Measurements from ENCODE around the gene HAVCR2.
A peak's percentile ranks its signal among the peaks of the same experiment; 100 is the strongest.
"Not testable (repeated sequence)": the region's sequence is repeated elsewhere in the genome, so short reads cannot be mapped to it uniquely, and the experiment has no call there.

HAVCR2 gene

DNA sequence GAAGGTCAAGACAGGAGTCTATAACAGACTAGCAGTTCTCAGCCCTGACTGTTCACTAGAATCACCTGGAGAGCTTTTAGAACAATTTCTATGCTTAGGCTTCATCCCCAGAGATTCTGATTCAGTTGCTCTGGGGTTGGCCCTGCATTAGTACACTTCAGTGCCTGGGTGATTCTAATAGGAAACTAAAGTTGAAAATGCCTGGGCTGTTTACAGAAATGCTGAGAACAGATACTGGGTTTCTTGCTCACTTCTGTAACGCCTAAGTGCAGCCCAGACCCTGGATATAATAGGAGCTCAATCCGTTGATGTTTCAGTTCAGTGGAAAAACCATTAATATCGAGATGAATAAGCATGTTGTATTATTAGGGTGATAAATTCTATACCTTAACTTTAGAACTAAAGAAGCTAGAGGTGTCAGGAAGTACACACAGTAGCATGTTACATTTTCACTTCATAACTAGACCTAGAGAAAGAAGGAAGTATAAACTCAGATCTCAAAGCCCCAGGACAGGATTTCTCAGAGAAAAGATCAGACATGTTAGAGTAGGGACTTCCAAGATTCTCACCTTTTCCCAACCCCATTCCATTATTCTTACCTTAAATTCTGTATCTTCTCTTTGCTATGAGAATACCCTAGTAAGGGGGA lies 20.4 kb downstream of the HAVCR2 start:
- no peak for DNase-seq (ENCODE audit: low spot score)

DNA sequence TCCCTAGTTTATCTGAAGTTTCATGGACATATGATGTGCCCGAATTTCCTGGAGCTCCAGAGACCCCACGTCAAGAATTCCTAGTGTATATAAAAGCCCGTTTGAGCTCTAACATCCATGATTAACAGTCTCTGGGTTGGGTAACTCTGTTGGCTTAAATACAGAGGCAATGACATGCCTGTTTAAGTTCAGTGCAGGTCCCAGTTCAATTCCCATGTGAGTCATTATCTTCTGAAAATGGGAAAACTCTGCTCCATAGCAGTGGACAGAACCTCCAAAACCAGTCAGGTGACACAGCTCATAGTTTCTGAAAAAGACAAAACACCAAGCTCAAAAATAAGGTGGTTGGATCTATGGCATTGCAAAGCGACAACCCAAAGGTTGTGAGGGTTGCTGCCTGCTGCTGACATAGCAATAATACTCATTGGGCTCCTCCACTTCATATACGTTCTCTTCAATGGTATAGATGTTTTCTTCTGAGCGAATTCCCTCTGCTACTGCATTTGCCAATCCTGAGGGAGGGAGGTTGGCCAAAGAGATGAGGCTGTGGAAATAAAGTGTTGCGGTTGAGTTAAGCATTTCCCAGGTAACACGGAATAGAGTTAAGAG lies 22.0 kb downstream of the HAVCR2 start:
- DNase-seq (ENCODE audit: low spot score) = no peak

DNA sequence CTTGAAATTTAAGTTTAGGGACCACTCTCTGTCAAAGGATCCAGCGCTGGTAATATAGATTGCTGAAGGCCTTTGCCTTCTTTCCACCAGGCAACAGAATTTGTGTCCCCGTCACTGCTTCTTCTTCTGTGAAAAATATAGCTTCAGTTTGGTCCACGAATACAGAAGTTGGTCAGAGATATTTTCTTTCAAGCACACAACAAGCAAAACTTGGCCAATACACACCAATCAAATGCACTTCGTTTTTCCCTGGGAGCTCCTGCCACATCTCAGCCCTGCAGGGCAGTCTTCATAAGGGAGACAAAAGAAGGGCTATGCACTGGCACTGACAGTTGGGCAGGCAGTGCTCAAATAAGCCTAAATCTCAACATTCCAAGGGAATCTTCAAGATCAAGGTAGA lies 22.9 kb downstream of the HAVCR2 start:
- DNase-seq (ENCODE audit: low spot score) = no peak

DNA sequence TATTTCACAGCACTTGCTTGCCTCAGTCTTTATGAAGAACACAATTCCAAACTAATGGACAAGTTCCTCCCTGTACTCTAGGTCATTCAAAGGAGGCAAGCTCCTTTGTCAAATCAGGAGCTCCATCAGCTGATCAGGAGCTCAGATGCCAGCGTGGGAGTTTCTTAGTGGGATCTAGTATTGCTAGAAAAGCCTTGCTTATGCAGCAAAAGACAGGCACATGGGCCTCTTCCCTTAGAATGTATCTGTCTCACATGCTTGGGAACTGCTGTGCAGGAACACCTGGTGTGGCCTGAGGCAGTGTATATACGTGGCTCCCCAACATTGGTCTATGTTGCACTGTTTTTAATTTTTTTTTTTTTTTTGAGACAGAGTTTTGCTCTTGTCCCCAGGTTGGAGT lies 28.6 kb downstream of the HAVCR2 start:
- DNase-seq (ENCODE audit: low spot score) = no peak

DNA sequence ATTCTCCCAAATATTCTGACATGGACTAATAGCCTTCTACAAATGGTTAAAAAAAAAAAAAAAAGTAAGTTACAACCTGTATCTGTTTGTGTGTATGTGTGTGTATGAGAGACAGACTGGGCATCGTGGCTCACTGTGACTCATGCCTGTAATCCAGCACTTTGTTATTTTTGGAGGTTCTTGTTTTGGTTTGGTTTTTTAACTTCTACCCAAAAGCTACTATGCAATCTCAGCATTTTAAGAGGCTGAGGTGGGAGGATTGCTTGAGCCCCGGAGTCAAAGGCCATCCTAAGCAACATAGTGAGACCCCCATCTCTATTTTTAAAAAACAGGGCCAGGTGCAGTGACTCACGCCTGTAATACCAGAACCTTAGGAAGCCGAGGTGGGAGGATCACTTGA lies 32.3 kb downstream of the HAVCR2 start:
- no peak for DNase-seq (ENCODE audit: low spot score)

DNA sequence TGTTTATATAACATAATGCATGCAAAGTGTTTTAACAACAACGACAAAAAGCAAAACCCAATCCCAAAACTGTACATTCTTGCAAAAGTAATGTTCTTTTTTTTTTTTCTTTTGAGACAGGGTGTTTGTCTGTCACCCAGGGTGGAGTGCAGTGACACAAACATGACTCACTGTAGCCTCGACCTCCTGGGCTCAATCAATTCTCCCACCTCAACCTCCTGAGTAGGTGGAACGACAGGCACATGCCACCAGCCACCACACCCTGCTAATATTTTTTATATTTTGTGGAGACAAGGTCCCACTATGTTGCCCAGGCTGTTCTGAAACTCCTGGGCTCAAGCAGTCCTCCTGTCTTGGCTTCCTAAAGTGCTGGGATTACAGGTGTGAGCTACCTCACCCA lies 36.3 kb downstream of the HAVCR2 start:
- DNase-seq (ENCODE audit: low spot score) = no peak

DNA sequence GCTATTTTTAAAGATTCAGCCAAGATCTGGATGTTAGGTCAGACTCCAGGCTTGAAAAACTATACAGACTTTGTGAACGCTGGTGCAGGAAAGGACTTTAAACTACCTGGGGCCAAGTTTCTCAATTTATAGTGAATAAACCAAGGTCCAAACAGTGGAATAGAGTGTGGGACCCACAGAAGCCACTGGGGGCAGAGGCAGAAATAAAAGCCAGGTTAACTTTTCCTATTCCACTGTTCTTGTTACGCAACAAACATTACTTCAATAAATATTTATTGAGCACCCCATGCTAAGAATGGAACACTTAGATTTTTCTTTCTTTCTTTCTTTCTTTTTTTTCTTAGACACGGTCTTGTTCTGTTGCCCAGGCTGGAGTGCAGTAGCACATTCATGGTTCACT lies 38.9 kb downstream of the HAVCR2 start:
- DNase-seq (ENCODE audit: low spot score) = no peak

DNA sequence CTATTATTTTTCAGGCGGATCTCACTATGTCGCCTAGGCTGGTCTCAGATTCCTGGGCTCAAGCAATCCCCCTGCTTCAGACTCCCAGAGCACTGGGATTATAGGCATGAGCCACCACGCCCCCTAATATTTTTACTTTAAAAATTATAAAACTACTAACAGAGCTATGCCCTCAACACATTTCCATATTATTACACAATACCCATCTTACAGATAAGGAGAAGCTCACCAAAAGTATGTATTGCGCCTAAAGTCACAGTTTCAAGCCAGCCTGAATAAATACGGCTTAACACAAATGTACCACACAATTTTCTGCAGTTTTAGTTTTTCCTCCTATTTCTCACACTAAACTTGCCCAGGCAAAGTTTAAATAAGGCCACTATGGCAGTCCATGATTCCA lies 40.1 kb downstream of the HAVCR2 start:
- no peak for DNase-seq (ENCODE audit: low spot score)

DNA sequence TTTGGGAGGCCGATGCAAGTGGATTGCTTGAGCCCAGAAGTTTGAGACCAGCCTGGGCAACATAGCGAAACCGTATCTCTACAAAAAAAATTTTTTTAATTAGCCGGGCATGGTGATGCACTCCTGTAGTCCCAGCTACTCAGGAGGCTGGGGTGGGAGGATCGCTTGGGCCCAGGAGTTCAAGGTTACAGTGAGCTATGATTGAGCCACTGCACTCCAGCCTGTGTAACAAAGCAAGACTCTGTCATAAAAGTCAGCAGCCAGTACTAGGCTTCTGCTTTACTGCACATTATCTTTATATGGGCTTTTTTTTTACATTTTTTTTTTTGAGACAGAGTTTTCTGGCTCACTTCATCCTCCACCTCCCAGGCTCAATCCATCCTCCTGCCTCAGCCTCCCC lies 40.5 kb downstream of the HAVCR2 start:
- no peak for DNase-seq (ENCODE audit: low spot score)

DNA sequence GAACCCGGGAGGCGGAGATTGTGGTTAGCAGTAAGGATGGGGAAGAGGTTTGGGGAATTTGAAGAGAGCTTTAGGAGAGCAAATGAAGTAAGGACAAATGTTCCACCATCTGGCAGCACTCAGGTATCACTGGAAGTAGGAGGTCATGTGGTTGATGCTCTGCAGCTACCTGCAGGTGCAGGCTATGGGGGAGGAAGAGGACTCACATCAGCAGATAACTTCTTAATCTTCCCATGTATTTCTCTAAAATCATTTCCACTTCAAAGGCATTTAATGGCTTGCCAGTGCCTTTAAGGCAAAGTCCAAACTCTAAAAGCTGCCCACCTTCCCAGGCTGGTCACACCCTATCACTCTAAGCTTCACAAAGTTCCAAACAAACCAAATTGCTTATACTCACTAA lies 41.8 kb downstream of the HAVCR2 start:
- no peak for DNase-seq (ENCODE audit: low spot score)

DNA sequence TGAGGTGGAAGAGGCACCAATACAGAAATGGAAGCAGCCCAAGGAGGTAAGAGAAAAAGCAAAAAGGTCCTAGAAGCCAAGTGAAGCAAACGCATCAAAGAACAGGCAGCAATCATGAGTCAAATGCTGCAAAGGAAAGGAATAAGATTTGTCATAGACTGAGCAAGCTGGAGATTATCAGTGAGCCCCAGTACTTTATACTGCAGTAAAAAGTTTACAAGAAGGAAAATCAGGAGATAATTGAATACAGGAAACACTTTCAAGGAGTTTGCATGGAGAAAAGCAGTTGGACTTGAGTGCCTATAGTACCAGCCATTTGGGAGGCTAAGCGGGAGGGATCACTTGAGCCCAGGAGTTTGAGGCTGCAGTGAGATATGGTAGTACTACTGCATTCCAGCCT lies 42.8 kb downstream of the HAVCR2 start:
- DNase-seq (ENCODE audit: low spot score) = no peak

DNA sequence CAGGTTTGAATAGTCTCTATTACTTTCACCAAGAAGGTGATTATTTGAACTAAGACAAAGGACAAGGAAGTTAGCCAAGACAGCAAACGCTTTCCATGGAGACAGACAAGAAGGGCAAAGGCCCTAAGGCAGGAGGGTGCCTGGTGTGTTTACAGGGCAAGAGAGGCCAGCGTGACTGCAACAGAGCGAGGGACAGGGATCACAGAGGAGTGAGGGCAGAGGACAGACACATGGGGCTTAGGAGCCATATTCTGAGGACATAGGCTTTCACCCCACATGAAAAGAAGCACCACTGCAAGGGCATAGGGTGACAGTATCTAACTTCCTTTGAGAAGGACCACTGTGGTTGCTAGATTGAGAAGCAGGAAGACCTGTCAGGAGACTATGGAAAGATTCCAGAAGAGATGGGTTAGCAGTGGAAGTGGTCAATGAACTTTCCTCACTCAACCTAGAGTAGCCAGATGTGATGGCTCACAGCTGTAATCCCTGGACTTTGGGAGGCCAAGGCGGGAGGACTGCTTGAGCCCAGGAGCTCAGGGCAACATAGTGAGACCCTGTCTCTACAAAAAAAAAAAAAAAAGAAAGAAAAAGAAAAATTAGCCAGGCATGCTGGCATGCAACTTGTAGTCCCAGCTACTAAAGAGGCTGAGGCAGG lies 44.9 kb downstream of the HAVCR2 start:
- no peak for DNase-seq (ENCODE audit: low spot score)

DNA sequence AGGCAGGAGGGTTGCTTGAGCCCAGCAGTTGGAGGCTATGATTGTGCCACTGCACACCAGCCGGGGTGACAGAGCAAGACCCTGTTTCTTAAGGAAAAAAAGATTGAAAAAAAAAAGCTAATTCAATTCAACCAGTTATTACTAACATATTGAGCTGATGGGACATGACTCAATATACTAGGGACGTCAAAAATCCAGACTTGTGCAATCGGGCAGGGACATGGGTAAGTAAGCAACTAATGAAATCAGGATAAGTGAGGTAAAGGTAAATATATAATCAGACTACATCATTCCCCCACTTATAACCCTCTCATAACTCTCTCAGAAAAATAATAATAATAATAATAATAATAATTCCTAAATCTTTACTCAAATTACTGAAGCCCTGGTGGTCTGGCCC lies 49.0 kb downstream of the HAVCR2 start:
- DNase-seq (ENCODE audit: low spot score) = no peak

DNA sequence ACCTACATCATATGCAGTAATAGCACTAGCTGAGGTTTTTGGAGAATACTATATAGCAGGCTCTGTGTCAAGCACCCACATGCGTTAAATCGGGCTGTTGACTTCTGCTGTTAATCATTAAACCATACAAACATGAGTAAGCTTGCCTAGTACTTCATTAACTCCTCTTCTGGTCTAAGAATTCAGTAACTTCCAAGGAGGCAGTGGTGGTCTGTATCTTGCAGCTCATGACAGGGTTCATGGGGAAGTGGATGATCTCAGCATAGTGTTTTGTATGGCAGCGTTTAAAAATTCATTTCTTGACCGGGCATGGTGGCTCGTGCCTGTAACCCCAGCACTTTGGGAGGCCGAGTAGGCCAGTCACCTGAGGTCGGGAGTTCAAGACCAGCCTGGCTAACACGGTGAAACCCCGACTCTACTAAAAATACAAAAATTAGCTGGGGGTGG lies 49.7 kb downstream of the HAVCR2 start, which contains the start of gene HAVCR1:
TSS of gene HAVCR1 (minus strand) at position 24 of the 447 bp plus-strand sequence. CDS start 1,173 bp downstream, outside the sequence.
- DNase-seq (ENCODE audit: low spot score) = no peak

DNA sequence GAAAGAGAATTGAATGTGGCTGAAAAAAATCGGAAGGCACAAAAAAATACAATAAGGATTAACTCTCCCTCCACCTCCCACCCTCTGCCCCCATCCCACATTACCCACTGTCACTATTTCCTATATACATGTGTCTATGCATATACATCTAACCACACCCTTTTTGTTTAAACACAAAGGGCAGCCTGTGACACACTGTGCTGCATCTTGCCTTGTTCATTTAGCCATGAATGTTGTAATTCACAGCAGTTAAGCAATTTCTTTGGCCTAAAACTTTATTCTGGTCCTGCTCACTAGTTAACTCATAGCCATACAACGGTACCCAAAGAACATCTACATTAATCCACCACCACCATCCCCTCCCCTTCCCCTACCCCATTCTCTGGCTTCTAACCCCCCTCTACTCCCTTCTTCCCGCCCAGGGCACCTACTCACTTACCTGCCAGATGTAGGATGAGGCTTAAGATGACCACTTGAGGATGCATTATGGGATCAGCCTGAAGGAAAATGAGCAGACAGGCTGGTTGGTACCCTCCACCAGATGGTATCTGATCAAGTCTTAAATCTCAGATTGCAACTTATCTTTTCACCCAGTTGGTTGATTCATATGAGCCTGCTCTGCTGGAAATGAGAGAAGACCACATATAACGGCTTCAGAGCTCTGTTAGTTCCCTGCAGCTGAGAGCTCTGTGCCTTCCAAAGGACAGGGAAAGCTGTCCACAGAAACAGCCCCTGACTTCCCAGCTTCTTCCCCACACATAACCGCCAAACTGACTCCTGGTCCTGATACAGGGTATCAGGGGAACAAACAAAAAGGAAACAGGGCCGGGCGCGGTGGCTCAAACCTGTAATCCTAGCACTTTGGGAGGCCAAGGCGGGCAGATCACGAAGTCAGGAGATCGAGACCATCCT lies 51.1 kb downstream of the HAVCR2 start:
- DNase-seq (ENCODE audit: low spot score) = no peak

DNA sequence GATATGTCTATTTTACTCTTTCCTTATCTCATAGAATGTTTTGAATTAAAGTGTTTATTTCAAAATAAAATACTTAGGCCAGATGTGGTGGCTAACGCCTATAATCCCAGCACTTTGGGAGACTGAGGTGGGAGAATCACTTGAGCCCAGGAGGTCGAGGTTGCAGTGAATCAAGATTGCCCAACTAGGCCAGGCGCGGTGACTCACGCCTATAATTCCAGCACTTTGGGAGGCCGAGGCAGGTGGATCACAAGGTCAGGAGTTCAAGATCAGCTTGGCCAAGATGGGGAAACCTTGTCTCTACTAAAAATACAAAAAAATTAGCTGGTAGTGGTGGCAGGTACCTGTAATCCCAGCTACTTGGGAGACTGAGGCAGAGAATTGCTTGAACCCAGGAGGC lies 52.0 kb downstream of the HAVCR2 start:
- DNase-seq (ENCODE audit: low spot score) = not testable (repeated sequence)

DNA sequence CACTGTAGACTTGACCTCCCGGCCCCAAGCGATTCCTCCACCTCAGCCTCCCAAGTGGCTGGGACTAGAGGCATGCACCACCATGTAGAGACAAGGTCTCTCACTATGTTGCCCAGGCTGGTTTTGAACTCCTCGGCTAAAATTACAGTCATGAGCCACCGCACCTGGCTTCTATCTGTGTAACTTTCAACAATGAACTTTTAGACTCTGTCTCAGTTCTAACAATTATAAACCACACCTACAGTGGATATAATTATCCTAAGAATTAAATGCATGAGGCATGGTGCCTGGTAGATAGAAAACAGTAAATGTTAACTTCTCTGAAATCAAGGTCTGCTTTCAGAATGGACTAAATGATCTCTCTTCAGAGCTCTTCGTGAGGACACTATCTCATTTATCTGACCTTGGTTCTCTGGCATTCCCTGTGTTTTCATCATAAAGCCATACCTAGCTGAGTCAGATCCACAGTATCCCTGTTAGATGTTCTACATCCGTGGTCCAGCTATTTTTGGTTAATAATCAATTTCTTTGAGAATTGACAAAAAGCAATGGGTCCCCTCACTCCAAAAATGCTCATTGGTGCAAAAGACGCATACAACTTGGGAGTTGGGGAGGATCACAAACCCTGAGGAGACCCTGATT lies 57.1 kb downstream of the HAVCR2 start:
- no peak for DNase-seq (ENCODE audit: low spot score)

DNA sequence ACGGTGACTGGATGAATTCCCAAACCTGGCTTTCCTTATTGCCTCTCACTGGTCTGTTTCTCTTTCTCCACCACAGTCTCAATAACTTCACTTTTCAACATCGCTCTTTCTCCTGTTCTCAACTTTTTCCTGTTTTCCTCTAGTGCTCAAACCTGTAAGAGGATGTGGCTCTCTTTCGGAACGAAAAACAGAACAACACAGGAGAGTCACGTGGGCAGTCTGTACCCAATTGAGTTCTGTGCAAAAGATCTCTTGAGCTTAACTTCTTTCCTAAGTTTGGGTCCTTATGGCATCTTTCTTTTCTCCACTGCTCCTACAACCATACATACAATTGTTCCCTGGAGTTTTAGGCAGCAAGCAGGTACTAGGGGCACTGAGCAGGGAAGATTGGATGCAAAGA lies 58.8 kb downstream of the HAVCR2 start:
- peak; percentile 29 for DNase-seq (ENCODE audit: low spot score)

DNA sequence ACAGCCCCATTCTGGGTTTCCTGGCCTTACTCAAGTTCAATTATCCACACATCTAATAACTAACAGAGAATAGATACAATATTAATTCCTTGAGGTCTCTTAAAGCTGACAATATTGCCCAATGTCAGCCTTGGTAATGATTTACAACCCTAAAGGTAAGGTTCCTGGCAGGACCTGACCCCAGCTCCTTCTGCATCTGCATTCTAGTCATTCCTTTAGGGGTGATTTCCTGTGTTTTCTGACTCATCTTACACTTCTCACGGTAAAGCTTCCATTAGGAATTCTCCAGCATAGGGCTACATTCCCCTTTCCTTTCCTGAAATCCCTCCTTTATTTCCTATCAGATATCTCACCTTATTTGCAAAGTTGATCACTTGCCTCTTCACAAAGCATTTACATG lies 59.2 kb downstream of the HAVCR2 start:
- DNase-seq (ENCODE audit: low spot score) = no peak

DNA sequence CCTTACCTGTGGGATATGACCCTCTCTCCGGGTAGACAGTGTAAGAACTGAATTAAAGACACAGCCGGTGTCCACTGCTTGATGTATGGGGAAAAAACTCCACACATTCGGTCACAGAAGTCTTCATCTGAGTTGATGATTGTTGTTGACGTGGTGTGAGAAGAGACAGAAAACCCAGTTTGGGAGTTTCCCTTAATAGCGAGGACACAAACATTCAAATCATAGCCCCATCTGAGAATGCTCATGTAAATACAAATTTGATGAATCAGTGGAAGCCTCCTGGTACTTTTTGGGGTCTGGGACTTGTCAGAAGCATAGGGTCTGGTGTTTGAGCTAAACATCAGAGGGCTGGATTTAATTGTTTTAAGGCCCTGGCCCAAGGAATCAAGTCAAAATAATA lies 60.9 kb downstream of the HAVCR2 start:
- DNase-seq (ENCODE audit: low spot score) = no peak

DNA sequence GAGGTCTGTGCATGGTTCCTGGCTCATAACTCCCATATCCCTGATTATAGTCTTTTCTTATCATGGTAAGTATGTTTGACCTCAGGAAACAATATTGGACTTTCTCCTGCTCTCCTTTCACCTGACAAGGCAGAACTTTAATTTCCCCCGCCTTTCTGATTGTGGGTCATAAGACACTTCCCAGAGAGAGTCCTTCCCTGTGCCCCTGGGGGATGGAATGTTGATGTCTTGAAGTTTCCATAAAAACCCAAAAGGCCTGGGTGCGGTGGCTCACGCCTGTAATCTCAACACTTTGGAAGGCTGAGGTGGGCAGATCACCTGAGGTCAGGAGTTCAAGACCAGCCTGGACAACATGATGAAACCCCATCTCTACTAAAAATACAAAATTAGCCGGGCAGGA lies 61.8 kb downstream of the HAVCR2 start:
- not testable (repeated sequence) for DNase-seq (ENCODE audit: low spot score)

DNA sequence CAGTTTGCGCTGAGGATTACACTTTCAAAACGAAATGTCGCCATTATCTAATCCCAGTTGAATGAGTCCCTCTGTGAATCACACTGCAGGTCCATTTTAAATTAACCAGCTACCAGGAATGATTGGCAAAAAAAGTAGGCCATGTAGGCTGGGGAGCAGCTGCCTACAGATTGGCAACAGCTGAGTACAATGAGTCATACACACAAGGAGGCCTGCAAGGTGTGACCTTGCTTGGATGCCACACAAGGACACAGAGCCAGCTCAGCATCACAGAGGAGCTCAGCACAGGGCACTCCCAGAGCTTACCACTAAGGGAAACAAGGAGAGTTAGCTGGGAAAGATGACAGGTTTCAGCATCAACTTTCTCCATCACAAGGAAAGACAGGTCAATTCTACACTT lies 62.8 kb downstream of the HAVCR2 start:
- no peak for DNase-seq (ENCODE audit: low spot score)

Data from CD4-positive, alpha-beta T cell treated with Interleukin-6 at 100 ng/mL for 8 hours (primary cell).